ENCODE data around the gene SCNN1G. TPM values are rescaled to one million over a fixed set of nuclear protein-coding genes. Genes with fewer than 3 reads are reported as not detected.

Gene SCNN1G
- total and polyA plus RNA-seq, 8 donors = 0.60 to 8.9 (median 3.8) TPM

GRCh38 chr16:23156946-23157460, 25.5 kb upstream of the SCNN1G start:
- Histone ChIP-seq H3K4me1 (no peaks in the 10 kb centered on the region), H3K36me3 (no peaks in the 10 kb centered on the region), H3K27me3 (peaks cover 0 to 2% (median 0%) of the 10 kb centered on the region in 4 donors), H3K4me3 (no peak overlapping the region), H3K9me3 (no peaks in the 10 kb centered on the region), H3K27ac (no peak overlapping the region)
- FAIRE-seq (no peak), ATAC-seq (no peak), DNase-seq (no peak)
- 59 to 65% methylated on average over 1 of the region's 1 CpG for WGBS, 2 donors
- intact Hi-C loops (cut with DNase I) = no loop called here
- TF ChIP-seq CTCF (IDR thresholded peaks at IDR 0.05) = no peak

- Histone ChIP-seq H3K4me1 (no peaks in the 10 kb centered on the region), H3K27me3 (peaks cover 0 to 2% (median 0%) of the 10 kb centered on the region in 4 donors), H3K4me3 (no peak overlapping the region), H3K36me3 (no peaks in the 10 kb centered on the region), H3K9me3 (no peaks in the 10 kb centered on the region), H3K27ac (no peak overlapping the region)
- no peak for FAIRE-seq
- no peak for DNase-seq
- ATAC-seq = no peak
- intact Hi-C loops (cut with DNase I) = no loop called here
- TF ChIP-seq CTCF (IDR thresholded peaks at IDR 0.05) = no peak
- WGBS, 2 donors = 89 to 94% methylated on average over 6 of the region's 6 CpGs
These were observed 24.4 kb upstream of the SCNN1G start for GRCh38 chr16:23158114-23158513.

- Histone ChIP-seq H3K4me1 (no peaks in the 10 kb centered on the region), H3K4me3 (no peak overlapping the region), H3K36me3 (no peaks in the 10 kb centered on the region), H3K27me3 (peaks cover 0 to 2% (median 1%) of the 10 kb centered on the region in 4 donors), H3K9me3 (no peaks in the 10 kb centered on the region), H3K27ac (no peak overlapping the region)
- WGBS, 2 donors = 69 to 71% methylated on average over 4 of the region's 4 CpGs
- TF ChIP-seq CTCF (IDR thresholded peaks at IDR 0.05) = no peak
- ATAC-seq (no peak), DNase-seq (no peak), FAIRE-seq (no peak)
- intact Hi-C loops (cut with DNase I) = no loop called here
These were observed 22.5 kb upstream of the SCNN1G start for GRCh38 chr16:23160082-23160481.

GRCh38 chr16:23160574-23160973, 22.0 kb upstream of the SCNN1G start:
- Histone ChIP-seq H3K4me3 (no peak overlapping the region), H3K27ac (no peak overlapping the region), H3K27me3 (peaks cover 0 to 5% (median 1%) of the 10 kb centered on the region in 4 donors), H3K9me3 (no peaks in the 10 kb centered on the region), H3K36me3 (no peaks in the 10 kb centered on the region), H3K4me1 (no peaks in the 10 kb centered on the region)
- intact Hi-C loops (cut with DNase I) = no loop called here
- no peak for DNase-seq
- FAIRE-seq = no peak
- WGBS, 2 donors = 66 to 67% methylated on average over 3 of the region's 3 CpGs
- ATAC-seq = no peak
- TF ChIP-seq CTCF (IDR thresholded peaks at IDR 0.05) = no peak

- TF ChIP-seq CTCF (IDR thresholded peaks at IDR 0.05) = no peak
- ATAC-seq = no peak
- intact Hi-C loops (cut with DNase I) = no loop called here
- WGBS, 2 donors = 75 to 82% methylated on average over 2 of the region's 2 CpGs
- Histone ChIP-seq H3K4me3 (no peak overlapping the region), H3K27ac (no peak overlapping the region), H3K9me3 (no peaks in the 10 kb centered on the region), H3K36me3 (no peaks in the 10 kb centered on the region), H3K4me1 (no peaks in the 10 kb centered on the region), H3K27me3 (peaks cover 0 to 9% (median 3%) of the 10 kb centered on the region in 4 donors)
- no peak for FAIRE-seq
- no peak for DNase-seq
These were observed 18.6 kb upstream of the SCNN1G start for GRCh38 chr16:23163921-23164320.

All from pancreas (tissue), 10 donors.